SK-N-SH (cell line): ENCODE measurements around the gene STK4.

Source experiments
- EP300 ChIP-seq, 2 experiments: IDR thresholded peaks; 2 replicates each; pipeline versions ENCODE4 v1.4.0 to v1.6.1; 2012; ENCODE audit warnings: borderline replicate concordance in 1 of 2, low read depth in 1 of 2, low read length in 1 of 2
- FOSL2 ChIP-seq: IDR thresholded peaks from 2 replicates; pipeline ENCODE4 v1.4.0; 2012; ENCODE audit warnings: low read depth, mild to moderate bottlenecking, moderate library complexity, borderline replicate concordance
- SMC3 ChIP-seq: IDR thresholded peaks from 2 replicates; pipeline ENCODE4 v1.6.1; 2012; ENCODE audit warnings: low read depth, low read length, improper control_type of control experiment
- TF ChIP-seq, protein P1 (sequence below): IDR thresholded peaks from 2 replicates; pipeline ENCODE4 v1.4.0; 2012; ENCODE audit warnings: low read depth

DNA sequence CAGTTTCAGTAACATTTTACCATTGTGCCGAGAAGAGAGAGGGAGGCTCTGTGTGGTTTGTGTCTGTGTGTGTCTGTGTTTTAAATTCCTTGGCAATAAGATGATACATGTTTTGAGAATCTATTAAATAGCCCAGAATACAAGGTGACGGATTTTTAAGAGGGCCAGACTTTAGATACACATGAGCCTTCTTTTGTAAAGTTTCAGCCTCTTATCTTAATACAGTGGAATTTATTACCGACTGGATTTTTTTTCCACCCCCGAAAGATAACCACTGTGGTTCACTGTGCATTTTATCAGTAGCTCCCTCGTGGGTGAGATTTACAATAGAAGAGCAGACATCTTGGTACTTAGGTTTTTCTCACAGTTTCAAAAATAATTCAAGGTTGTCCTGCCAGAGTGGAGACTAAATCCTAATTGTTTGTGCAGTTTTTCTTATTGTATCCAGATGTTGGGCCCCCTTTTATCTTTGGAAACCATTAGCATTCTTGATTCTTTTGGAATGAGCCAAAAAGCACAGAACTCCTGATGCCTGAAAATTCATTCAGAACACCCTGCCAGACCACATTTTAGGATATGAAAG lies 49.9 kb downstream of the STK4 start:
- TF ChIP-seq SMC3 (no peak), EP300 (IDR thresholded peaks at IDR 0.05; ENCODE audit: borderline replicate concordance in 1 of 2, low read depth in 1 of 2, low read length in 1 of 2) (peak in 1 of 2 experiments; percentile 60; a peak in 3 of 4 replicates), FOSL2 (no peak)
- TF ChIP-seq, protein P1, sequence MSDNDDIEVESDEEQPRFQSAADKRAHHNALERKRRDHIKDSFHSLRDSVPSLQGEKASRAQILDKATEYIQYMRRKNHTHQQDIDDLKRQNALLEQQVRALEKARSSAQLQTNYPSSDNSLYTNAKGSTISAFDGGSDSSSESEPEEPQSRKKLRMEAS = no peak
